Measurements from ENCODE around the gene HYDIN. TPM values are rescaled to one million over a fixed set of nuclear protein-coding genes. Genes with fewer than 3 reads are reported as not detected.
"Not testable (repeated sequence)": the region's sequence is repeated elsewhere in the genome, so short reads cannot be mapped to it uniquely, and the experiment has no call there.

The HYDIN gene
- total RNA-seq, 1 experiment from 2014 or later = 0.26 TPM

DNA sequence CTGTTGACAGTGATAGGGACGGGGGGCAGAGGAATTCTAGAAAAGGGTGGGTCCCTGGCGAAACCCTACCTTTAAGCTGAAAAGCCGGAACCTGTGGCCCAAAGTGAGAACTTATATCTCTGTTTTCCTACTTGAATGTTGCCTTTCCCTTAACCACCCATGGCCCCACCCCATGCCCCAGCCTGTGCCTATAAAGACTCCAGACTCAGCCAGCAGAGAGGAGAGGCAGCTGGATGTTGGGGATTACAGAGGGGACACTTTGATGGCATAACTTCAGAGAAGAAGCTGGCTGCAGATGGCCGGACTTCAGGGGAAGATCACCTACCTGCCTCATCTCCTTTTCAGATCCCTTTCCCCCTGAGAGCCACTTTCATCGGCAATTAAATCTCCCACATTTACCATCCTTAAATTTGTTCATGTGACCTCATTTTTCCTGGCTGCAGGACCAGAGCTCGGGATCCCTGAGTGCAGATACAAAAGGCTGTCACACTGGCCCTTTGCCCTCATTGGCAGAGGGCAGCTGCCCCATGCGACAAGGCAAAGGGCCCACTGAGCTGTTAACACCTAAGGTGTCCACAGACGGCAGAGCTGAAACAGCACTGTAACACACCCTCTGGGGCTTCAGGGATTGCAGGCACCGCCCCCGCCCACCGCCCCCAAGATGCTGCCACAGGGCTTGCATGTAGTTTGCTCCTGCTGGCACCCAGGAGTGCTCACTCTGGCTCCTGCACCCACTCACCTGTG, 191.0 kb downstream of the HYDIN start:
- not testable (repeated sequence) for H3K36me3 ChIP-seq, H3K4me3 ChIP-seq, H3K9me3 ChIP-seq, H3K27me3 ChIP-seq, DNase-seq

DNA sequence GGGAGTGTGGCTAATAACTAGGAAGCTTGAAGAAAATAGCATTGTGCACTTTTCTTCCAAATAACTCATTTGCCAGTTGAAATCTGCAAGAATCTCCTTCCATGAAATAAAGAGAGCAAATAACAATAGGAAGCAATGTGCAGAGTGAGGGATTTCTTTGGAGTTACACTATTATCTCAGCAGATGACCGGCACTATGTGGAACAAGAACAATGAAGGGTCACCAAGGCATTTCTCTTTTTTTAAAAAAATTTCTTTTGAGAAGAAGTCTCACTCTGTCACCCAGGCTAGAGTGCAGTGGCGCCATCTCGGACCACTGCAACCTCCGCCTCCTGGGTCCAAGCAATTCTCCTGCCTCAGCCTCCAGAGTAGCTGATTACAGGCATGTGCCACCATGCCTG, 192.1 kb downstream of the HYDIN start:
- H3K36me3 ChIP-seq, H3K27me3 ChIP-seq, H3K9me3 ChIP-seq, H3K4me3 ChIP-seq, DNase-seq: not testable (repeated sequence)

DNA sequence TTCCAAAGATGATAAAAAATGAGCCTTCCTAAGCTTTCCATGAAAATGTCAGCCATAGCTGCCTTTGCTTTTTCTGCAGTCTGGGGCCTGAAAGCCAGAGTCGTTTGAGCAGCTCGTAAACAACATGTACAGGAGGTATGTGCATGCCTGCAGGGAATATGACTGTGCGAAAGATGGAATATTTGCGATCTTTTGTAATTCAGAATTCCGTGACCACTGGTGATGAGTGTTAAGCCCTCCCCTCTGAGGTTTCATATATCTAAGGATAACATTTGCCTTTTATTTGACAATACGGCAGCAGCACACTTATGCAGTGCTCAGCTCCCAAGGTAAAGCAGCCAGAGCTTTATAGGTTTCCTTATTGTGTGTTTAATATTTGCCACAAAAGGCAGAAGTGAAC, 192.5 kb downstream of the HYDIN start:
- H3K4me3 ChIP-seq, DNase-seq, H3K27me3 ChIP-seq, H3K9me3 ChIP-seq, H3K36me3 ChIP-seq: not testable (repeated sequence)

DNA sequence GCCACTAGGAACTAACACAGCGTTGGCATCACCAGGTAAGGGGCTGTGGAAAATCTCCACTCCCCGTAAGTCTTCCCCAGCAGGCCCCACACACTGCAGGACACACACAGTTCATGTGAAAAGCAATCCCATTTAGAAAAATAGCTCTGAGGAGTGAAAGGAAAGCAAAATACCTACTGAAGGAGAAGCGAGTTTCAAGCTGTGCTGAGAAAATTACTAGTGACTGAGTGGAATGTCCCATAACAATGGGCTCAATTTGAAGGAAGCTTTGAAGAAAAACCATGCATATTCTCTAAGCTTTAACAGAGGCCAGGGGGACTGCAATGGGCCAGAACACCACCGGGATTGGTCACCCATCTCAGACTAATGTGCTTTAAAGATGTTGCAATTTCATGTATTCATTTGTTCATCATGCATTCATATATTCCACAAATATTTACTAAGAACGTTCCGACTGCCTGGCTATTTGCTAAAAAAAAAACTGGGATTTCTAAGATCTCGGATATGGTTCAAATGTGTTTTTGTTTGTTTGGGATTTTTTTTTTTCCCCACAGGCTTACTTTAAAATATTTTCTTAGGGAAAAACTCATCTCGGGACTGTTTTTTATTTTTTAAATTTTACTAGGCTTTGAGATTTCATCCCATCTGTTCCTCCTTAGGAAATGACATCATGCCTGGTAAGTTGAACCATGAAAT, 202.3 kb downstream of the HYDIN start:
- not testable (repeated sequence) for H3K27me3 ChIP-seq, H3K9me3 ChIP-seq, H3K4me3 ChIP-seq, DNase-seq, H3K36me3 ChIP-seq

GRCh38 chr16:71027511-71027910, 203.0 kb downstream of the HYDIN start:
- H3K4me3 ChIP-seq, H3K36me3 ChIP-seq, DNase-seq, H3K9me3 ChIP-seq, H3K27me3 ChIP-seq: not testable (repeated sequence)

DNA sequence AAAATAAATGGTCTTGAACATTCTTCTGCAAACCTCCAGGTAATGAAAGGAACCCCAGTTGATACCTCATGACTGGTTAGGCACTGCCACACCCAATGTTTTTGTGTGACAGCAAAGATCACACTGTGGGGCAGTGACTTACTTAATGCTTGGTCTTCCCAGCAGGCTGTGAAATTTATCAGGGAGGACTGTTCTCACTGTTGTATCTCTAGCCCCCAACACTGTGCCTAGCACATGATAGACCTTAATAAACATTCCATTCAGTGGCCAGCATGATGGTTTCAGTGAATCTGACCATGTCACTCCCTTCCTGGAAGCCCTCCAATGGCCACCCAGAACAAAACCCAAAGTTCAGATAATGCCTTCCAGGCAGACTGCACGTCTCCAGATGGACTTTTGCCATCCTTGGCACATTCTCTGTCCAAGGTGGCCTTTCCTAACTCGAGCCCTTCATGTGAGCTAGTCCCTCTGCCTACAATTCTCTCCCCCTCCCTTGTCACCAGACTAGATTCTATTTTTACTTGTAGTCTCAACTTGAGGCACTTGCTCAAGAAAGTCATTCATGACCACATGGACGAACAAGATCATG, 206.6 kb downstream of the HYDIN start:
- not testable (repeated sequence) for H3K9me3 ChIP-seq, H3K4me3 ChIP-seq, DNase-seq, H3K36me3 ChIP-seq, H3K27me3 ChIP-seq

DNA sequence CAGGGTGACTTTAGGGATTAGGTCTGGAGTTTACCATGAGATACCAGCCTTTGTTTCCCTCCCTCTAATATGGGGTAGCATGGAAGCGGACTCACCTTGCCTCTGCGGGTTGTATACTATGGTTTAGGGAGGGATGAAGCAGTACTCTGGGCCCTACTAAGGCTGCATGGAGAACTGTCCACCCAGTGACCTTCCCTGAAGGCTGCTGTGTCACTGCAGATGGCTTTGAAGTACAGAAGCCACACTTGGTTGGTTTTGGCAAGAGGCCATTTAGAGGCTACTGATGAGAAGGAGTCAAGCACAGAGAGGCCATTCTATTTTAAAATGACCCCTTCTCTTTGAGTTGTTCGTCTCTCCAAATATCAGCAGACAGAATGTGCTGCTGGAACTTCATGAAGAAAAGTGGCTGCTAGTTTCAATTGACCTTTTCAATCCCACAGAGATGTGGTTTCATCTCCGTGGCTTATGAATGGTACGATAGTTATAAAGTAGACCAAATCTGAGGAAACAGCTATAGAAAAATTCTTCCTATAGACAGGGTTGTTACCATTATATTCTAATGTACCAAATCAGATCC, 208.5 kb downstream of the HYDIN start:
- not testable (repeated sequence) for DNase-seq, H3K27me3 ChIP-seq, H3K4me3 ChIP-seq, H3K36me3 ChIP-seq, H3K9me3 ChIP-seq

DNA sequence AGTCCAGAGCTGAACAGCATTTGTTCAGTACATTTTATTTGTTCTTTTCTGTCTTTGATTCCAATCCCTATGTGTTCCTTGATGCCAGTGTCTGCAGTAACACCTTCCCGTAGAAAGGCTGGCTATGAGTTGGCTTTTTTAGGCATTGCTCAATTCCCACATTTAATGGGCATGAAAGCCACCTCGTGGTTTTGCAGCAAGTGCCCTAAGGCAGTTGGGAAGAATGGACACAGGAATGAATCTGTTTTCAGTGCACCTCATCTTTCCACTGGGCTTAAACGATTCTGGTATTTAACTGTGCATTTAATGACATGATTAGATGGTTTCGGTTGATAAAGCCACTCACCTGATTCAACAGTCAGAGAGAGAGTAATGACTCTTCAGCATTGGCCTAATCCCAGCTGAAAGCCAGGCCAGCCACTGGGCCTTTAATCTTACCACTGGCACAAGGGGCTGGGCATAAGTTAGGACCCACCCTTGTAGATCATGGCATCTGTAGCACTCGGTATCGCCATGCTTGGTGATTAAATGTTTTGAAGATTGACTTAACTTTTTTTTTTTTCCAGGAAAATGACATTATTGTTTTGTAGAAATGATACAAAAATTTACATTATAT, 211.3 kb downstream of the HYDIN start:
- DNase-seq, H3K36me3 ChIP-seq, H3K4me3 ChIP-seq, H3K9me3 ChIP-seq, H3K27me3 ChIP-seq: not testable (repeated sequence)

DNA sequence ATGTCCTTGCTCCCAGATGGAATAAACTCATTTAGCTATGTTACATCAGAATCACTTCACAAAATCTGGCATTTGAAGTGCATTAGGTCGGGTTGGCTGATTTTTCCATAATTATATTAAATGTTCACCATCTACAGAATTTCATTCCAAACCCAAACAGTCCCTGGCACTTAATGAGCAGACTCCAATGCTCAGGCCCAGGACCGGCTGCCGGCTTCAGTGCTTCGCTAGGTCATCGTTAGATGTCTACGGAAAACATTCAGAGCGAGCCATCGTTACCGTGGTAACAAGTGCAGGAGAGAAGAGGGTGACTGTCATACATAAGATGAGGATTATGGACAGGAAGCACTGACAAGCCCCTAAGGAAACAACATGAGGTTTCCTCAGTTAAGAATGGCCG, 215.1 kb downstream of the HYDIN start:
- not testable (repeated sequence) for H3K27me3 ChIP-seq, H3K4me3 ChIP-seq, H3K36me3 ChIP-seq, DNase-seq, H3K9me3 ChIP-seq

DNA sequence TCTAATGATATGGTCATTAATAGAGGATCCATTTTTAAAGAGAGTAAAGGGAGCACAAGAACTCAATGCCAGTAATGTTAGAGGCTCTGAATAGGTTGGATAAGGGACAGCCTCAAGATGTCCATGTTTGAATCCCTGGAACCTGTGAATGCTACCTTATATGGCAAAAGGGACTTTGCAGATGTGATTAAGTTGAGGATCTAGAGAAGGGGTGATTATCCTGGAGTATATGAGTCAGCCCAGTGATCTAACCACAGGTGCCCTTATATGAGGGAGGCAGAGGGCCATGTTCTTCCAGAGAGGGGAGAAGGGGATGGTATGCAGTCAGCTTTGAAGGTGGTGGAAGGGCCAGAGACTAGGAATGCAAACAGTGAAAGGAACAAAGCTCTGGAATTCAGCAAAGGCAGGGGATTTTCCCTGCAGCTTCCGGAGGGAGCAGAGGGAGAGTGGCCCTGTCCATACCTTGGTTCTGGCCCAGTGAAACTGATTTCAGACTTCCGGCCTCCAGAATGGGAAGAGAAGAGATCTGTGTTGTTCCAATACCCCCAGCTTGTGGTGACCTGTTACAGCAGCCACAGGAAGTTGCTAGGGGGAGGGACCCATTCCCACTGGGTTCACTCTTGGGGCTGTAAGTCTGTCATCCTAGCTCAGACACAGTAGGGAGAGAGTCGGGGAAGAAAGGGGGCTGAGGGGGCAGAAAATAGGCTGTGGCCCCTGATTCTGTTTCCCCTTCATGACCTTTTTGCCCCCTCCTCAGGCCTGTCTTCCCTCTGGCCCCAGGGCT, 220.9 kb downstream of the HYDIN start:
- not testable (repeated sequence) for H3K36me3 ChIP-seq, H3K27me3 ChIP-seq, DNase-seq, H3K9me3 ChIP-seq, H3K4me3 ChIP-seq

GRCh38 chr16:71006516-71006915, 224.0 kb downstream of the HYDIN start:
- H3K4me3 ChIP-seq = not testable (repeated sequence)

GRCh38 chr16:70999735-71000134, 230.8 kb downstream of the HYDIN start:
- not testable (repeated sequence) for DNase-seq, H3K4me3 ChIP-seq, H3K27me3 ChIP-seq, H3K9me3 ChIP-seq, H3K36me3 ChIP-seq

More at GRCh38 chr16:71006516-71006915, 224.0 kb downstream of the HYDIN start:
- not testable (repeated sequence) for DNase-seq, H3K36me3 ChIP-seq, H3K27me3 ChIP-seq, H3K9me3 ChIP-seq

- DNase-seq, H3K9me3 ChIP-seq, H3K27me3 ChIP-seq, H3K36me3 ChIP-seq, H3K4me3 ChIP-seq: not testable (repeated sequence)
Measured at GRCh38 chr16:70995799-70996198, 234.7 kb downstream of the HYDIN start.

- H3K4me3 ChIP-seq, H3K27me3 ChIP-seq, H3K9me3 ChIP-seq, H3K36me3 ChIP-seq, DNase-seq: not testable (repeated sequence)
Measured at GRCh38 chr16:70992511-70992910, 238.0 kb downstream of the HYDIN start.

- H3K4me3 ChIP-seq, H3K9me3 ChIP-seq, H3K27me3 ChIP-seq, H3K36me3 ChIP-seq, DNase-seq: not testable (repeated sequence)
Measured at GRCh38 chr16:70987019-70987715, 243.4 kb downstream of the HYDIN start.

DNA sequence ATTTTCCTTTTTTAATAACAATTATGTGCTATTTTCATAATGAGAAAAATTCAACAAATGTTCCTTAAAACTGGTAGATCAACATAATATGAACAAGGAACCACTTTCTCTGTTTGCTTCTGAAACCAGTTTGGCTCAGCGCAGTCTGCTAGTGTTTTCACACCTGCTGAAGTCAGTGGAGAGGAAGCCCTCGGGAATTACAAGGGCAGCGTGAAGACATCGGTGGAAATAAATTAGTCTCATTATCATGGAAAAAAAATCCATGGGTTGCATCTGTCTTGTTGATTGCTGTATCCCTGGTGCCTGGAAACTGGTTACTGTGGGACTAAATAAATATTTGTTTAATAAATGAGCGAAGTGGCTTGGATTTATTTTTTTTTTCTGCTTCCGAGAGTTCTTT, 245.8 kb downstream of the HYDIN start:
- H3K9me3 ChIP-seq, H3K4me3 ChIP-seq, H3K27me3 ChIP-seq, H3K36me3 ChIP-seq, DNase-seq: not testable (repeated sequence)

Measured in MG63 (cell line).